Measurements from ENCODE around the gene HOXD9.

HOXD9 gene

DNA sequence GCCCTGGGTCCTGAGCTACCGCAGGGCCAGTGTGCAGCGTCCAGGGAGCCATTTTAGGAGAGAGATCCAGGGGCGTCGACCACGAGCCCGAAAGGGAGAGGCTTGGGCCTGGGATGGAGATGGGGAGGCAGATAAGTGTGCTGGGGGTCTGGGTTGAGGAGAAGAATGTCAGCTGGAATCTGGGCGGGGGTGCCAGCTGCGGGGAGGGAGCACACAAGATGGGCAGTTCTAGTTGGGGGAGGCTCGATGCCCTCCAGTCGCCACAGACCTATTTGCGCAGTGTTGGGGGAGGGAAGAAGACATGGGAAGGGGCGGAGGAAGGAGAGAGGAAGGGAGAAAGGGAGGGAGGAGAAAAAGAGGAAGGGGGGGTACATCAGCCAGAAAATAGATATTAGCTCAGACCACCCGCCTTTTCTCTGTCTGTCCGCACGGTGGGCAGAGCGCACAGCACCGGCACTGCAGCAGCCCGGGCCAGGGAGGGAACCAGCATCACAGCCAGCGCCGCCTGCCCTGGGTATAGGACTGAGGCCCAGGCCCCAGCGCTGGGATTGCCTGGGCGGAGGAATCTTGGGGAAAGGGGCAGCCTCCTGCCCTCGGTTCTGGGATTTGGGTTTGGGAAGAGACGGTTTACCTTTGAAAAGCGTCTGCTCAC, 17.3 kb upstream of the HOXD9 start:
- DNase-seq (ENCODE audit: low read depth in 1 of 2, low spot score in 1 of 2), result no peak
- TF ChIP-seq, protein P1, sequence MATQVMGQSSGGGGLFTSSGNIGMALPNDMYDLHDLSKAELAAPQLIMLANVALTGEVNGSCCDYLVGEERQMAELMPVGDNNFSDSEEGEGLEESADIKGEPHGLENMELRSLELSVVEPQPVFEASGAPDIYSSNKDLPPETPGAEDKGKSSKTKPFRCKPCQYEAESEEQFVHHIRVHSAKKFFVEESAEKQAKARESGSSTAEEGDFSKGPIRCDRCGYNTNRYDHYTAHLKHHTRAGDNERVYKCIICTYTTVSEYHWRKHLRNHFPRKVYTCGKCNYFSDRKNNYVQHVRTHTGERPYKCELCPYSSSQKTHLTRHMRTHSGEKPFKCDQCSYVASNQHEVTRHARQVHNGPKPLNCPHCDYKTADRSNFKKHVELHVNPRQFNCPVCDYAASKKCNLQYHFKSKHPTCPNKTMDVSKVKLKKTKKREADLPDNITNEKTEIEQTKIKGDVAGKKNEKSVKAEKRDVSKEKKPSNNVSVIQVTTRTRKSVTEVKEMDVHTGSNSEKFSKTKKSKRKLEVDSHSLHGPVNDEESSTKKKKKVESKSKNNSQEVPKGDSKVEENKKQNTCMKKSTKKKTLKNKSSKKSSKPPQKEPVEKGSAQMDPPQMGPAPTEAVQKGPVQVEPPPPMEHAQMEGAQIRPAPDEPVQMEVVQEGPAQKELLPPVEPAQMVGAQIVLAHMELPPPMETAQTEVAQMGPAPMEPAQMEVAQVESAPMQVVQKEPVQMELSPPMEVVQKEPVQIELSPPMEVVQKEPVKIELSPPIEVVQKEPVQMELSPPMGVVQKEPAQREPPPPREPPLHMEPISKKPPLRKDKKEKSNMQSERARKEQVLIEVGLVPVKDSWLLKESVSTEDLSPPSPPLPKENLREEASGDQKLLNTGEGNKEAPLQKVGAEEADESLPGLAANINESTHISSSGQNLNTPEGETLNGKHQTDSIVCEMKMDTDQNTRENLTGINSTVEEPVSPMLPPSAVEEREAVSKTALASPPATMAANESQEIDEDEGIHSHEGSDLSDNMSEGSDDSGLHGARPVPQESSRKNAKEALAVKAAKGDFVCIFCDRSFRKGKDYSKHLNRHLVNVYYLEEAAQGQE (IDR thresholded peaks at IDR 0.05; ENCODE audit: insufficient replicate concordance, low read depth), result no peak
- TF ChIP-seq GABPA (IDR thresholded peaks at IDR 0.05; ENCODE audit: low read depth) (no peak), POLR2AphosphoS5 (IDR thresholded peaks at IDR 0.05; ENCODE audit: low read depth) (no peak), SPI1 (IDR thresholded peaks at IDR 0.05; ENCODE audit: borderline replicate concordance, low read depth) (no peak)
- TF ChIP-seq, protein P2, sequence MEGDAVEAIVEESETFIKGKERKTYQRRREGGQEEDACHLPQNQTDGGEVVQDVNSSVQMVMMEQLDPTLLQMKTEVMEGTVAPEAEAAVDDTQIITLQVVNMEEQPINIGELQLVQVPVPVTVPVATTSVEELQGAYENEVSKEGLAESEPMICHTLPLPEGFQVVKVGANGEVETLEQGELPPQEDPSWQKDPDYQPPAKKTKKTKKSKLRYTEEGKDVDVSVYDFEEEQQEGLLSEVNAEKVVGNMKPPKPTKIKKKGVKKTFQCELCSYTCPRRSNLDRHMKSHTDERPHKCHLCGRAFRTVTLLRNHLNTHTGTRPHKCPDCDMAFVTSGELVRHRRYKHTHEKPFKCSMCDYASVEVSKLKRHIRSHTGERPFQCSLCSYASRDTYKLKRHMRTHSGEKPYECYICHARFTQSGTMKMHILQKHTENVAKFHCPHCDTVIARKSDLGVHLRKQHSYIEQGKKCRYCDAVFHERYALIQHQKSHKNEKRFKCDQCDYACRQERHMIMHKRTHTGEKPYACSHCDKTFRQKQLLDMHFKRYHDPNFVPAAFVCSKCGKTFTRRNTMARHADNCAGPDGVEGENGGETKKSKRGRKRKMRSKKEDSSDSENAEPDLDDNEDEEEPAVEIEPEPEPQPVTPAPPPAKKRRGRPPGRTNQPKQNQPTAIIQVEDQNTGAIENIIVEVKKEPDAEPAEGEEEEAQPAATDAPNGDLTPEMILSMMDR (IDR thresholded peaks at IDR 0.05; ENCODE audit: insufficient read depth, low read length), result no peak
- H3K27ac ChIP-seq (replicated peaks), result no peak overlapping the region
- no peak overlapping the region for H3K4me3 ChIP-seq (replicated peaks; ENCODE audit: insufficient read depth, low read length)
- H3K27me3 ChIP-seq (ENCODE audit: insufficient read depth, poor library complexity, severe bottlenecking), result peaks cover 82% of the 10 kb centered on the region

DNA sequence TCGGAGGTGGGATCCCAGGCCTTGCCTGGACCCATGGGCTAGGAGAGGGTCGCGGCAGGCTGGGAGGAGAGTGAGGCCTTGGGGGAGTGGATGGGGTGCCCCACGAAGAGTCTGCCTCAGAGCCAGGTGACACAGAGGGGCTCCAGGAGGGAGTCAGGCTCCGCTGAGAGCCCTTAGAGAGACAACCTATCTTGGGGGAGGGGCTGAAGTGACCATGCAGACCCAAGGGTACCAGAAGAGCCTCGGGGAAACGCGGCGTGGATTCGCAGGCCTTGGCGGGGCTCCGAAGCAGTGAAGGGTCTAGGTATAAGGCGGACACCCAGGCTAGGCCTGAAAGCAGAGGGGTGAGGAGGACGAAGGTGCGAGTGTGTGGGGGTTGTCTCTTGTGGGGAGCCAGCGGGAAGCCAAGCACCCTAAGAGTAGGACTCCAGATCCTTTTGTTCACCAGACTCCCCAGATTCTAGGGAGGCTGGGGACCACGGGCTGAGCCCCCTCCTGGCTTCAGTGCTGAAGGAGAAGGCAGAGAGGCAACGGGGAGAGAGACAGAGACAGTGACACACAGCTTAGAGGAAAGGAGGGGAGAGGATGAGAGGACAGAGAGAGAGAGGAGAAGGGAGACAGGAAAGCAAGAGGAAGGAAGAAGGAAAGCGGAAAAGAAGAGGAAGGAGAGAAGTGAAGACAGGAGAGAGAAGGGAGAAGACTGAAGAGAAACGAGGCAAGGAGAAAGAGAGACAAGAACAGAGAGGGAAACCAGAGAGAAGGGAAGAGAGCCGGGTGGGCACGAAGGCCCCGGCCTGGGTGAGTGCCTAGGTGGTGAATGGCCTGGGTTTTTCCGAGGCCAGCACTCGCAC, 16.6 kb upstream of the HOXD9 start:
- no peak for TF ChIP-seq POLR2AphosphoS5 (IDR thresholded peaks at IDR 0.05; ENCODE audit: low read depth)
- TF ChIP-seq, protein P2 (IDR thresholded peaks at IDR 0.05; ENCODE audit: insufficient read depth, low read length), result no peak
- TF ChIP-seq GABPA (IDR thresholded peaks at IDR 0.05; ENCODE audit: low read depth), result no peak
- Histone ChIP-seq H3K27ac (replicated peaks) (no peak overlapping the region), H3K4me3 (replicated peaks; ENCODE audit: insufficient read depth, low read length) (no peak overlapping the region), H3K27me3 (ENCODE audit: insufficient read depth, poor library complexity, severe bottlenecking) (peaks cover 80% of the 10 kb centered on the region)
- DNase-seq (ENCODE audit: low read depth in 1 of 2, low spot score in 1 of 2), result no peak

DNA sequence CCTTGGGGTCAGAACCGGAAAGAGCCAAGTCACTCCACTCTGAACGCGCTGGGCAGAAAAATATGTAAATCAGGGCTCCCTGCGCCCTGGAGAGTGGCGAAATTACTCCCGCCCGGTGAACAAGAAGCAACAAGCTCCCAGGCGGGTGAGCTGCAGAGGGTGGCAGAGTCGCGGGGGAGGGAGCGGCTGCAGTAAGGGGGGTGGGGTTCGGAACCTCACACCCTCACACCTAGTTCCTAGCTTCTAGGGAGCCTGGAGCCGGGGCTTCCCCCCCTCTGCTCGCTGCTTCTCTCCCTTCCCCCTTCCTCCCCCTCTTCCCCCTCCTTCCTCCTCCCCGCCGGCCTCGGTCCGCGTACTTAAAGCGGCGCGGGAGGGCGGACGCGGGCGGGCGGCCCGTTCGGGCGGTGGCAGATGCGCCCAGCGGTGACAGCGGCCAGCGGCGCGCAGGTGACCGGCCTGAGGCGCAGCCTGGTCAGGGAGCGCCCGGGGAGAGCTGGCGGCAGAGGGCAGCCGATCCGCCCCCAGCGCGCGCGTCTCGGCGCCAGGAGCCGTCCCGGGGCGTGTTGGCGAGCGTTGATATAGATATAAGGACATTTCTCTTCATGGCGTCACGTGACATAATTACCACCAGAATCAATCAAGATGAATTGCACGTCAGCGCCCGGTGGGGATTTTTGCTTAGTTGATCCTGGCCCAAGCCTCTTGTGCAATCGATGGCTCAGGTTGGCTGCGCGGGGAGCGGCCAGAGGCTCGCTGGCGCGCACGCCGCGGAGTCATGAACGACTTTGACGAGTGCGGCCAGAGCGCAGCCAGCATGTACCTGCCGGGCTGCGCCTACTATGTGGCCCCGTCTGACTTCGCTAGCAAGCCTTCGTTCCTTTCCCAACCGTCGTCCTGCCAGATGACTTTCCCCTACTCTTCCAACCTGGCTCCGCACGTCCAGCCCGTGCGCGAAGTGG, 15.7 kb upstream of the HOXD9 start, which contains the start of gene HOXD11:
Gene HOXD11 (plus strand): TSS at position 700 of the 959 bp plus-strand sequence. CDS start 76 bp downstream, at position 776.
- DNase-seq (ENCODE audit: low read depth in 1 of 2, low spot score in 1 of 2), result no peak
- Histone ChIP-seq H3K4me3 (replicated peaks; ENCODE audit: insufficient read depth, low read length) (no peak within 1 kb of the TSS; the same call in 1 of the 2 replicates), H3K27me3 (ENCODE audit: insufficient read depth, poor library complexity, severe bottlenecking) (peaks cover 75% of the 10 kb centered on the region)

More for the DNA sequence above, 15.7 kb upstream of the HOXD9 start, which contains the start of gene HOXD11:
- TF ChIP-seq, protein P2 (IDR thresholded peaks at IDR 0.05; ENCODE audit: insufficient read depth, low read length), result no peak
- TF ChIP-seq POLR2AphosphoS5 (IDR thresholded peaks at IDR 0.05; ENCODE audit: low read depth) (no peak), SPI1 (IDR thresholded peaks at IDR 0.05; ENCODE audit: borderline replicate concordance, low read depth) (no peak), GABPA (IDR thresholded peaks at IDR 0.05; ENCODE audit: low read depth) (no peak)
- TF ChIP-seq, protein P1 (IDR thresholded peaks at IDR 0.05; ENCODE audit: insufficient replicate concordance, low read depth), result no peak
- no peak within 1 kb of the TSS for H3K27ac ChIP-seq (replicated peaks)

Measured in HL-60 (cell line).